Fibroblast of peridontal ligament (primary cell): ENCODE measurements around the gene DOCK2.
"Not testable (repeated sequence)": the region's sequence is repeated elsewhere in the genome, so short reads cannot be mapped to it uniquely, and the experiment has no call there.

Experiments
- DNase-seq: peaks from one replicate; pipeline ENCODE4 v3.0.0-alpha.2; 2010; ENCODE audit errors: extremely low read depth

The DOCK2 gene

GRCh38 chr5:169637085-169637548 is at the start of gene DOCK2:
Gene DOCK2, plus strand, starts transcription at chr5:169637275. Its CDS starts 52 bp downstream, at chr5:169637327.
- no peak for DNase-seq

GRCh38 chr5:169590602-169591001 is 46.5 kb upstream of the DOCK2 start:
- no peak for DNase-seq

GRCh38 chr5:169591636-169592035 is 45.4 kb upstream of the DOCK2 start:
- DNase-seq: peak; percentile 63

GRCh38 chr5:169592937-169593650 is 44.0 kb upstream of the DOCK2 start:
- no peak for DNase-seq

- peak; percentile 24 for DNase-seq
These were observed 41.8 kb upstream of the DOCK2 start for GRCh38 chr5:169595172-169595820.

GRCh38 chr5:169599451-169599850 is 37.6 kb upstream of the DOCK2 start:
- DNase-seq: no peak

GRCh38 chr5:169602535-169602934 is 34.5 kb upstream of the DOCK2 start:
- DNase-seq: peak; percentile 33

- DNase-seq: no peak
These were observed 30.8 kb upstream of the DOCK2 start for GRCh38 chr5:169606279-169606678.

- DNase-seq: no peak
These were observed 29.2 kb upstream of the DOCK2 start for GRCh38 chr5:169607882-169608281.

GRCh38 chr5:169609716-169610115 is 27.4 kb upstream of the DOCK2 start:
- DNase-seq: no peak

- no peak for DNase-seq
These were observed 26.5 kb upstream of the DOCK2 start for GRCh38 chr5:169610606-169611005.

- DNase-seq: no peak
These were observed 21.5 kb upstream of the DOCK2 start for GRCh38 chr5:169615561-169615960.

GRCh38 chr5:169624307-169624706 is 12.8 kb upstream of the DOCK2 start:
- not testable (repeated sequence) for DNase-seq

- peak; percentile 98 for DNase-seq
These were observed 10.3 kb upstream of the DOCK2 start for GRCh38 chr5:169626779-169627178.

- no peak for DNase-seq
These were observed 9.5 kb upstream of the DOCK2 start for GRCh38 chr5:169627551-169627950.

- peak; percentile 91 for DNase-seq
These were observed 8.2 kb upstream of the DOCK2 start for GRCh38 chr5:169628892-169629291.

GRCh38 chr5:169629847-169630548 is 7.1 kb upstream of the DOCK2 start:
- peak; percentile 86 for DNase-seq

- peak; percentile 87 for DNase-seq
These were observed 5.7 kb upstream of the DOCK2 start for GRCh38 chr5:169631360-169631759.

GRCh38 chr5:169632946-169633345 is 4.1 kb upstream of the DOCK2 start:
- DNase-seq: peak; percentile 42

GRCh38 chr5:169634606-169635005 is 2.5 kb upstream of the DOCK2 start:
- no peak for DNase-seq

- DNase-seq: no peak
These were observed 1.1 kb upstream of the DOCK2 start for GRCh38 chr5:169635936-169636335.

GRCh38 chr5:169636477-169637084 is 494 bp upstream of the DOCK2 start:
- no peak for DNase-seq
